K562 (cell line): ENCODE data around the gene PHF5A. TPM values are rescaled to one million over a fixed set of nuclear protein-coding genes. Genes with fewer than 3 reads are reported as not detected.

ENCODE experiments used
- CBX1 ChIP-seq: sonication (generic); IDR thresholded peaks from 2 replicates; pipeline ENCODE4 v1.6.1; 2016; ENCODE audit warnings: antibody characterized with exemption, low read depth, mild to moderate bottlenecking
- CREB1 ChIP-seq, 2 experiments: sonication (generic) in 1 of 2; formaldehyde crosslinking in 1 of 2; IDR thresholded peaks; 2 replicates each; pipeline versions ENCODE4 v1.6.1 to v1.8.0; 2012 to 2022; ENCODE audit warnings: inconsistent platforms in 1 of 2, mild to moderate bottlenecking in 1 of 2, missing genetic modification reagents in 1 of 2, moderate library complexity in 1 of 2
- DDX20 ChIP-seq: fragments of 450-650 bp; IDR thresholded peaks from 2 replicates; pipeline ENCODE4 v1.6.1; 2016; ENCODE audit warnings: missing genetic modification characterization, low read depth, mild to moderate bottlenecking, missing compliant biosample characterization, moderate library complexity
- EHMT2 ChIP-seq: fragments of 450-650 bp; IDR thresholded peaks from 2 replicates; pipeline ENCODE4 v1.6.1; 2018; ENCODE audit warnings: antibody characterized with exemption
- GTF2F1 ChIP-seq: IDR thresholded peaks from 2 replicates; pipeline ENCODE4 v1.6.1; 2011; ENCODE audit warnings: low read depth, low read length, improper control_type of control experiment
- HMGN3 ChIP-seq: IDR thresholded peaks from 2 replicates; pipeline ENCODE4 v1.6.1; 2011; ENCODE audit warnings: borderline replicate concordance, low read depth, mild to moderate bottlenecking, mixed read lengths, low read length; ENCODE audit not compliant: insufficient read length; ENCODE audit errors: extremely low read depth
- KAT2B ChIP-seq: IDR thresholded peaks from one replicate; pipeline ENCODE4 v1.6.1; 2012; ENCODE audit warnings: low read depth, mild to moderate bottlenecking, control low read depth, inconsistent platforms, low read length, moderate library complexity
- POLR3A ChIP-seq: IDR thresholded peaks from 2 replicates; pipeline ENCODE4 v1.6.1; 2011; ENCODE audit warnings: borderline replicate concordance, mild to moderate bottlenecking, moderate library complexity; ENCODE audit not compliant: insufficient read length, insufficient read depth; ENCODE audit errors: extremely low read depth
- SMARCC2 ChIP-seq: fragments of 450-650 bp; IDR thresholded peaks from 2 replicates; pipeline ENCODE4 v1.6.1; 2017; ENCODE audit warnings: antibody characterized with exemption, moderate library complexity, mild to moderate bottlenecking, low read depth
- STAT5A ChIP-seq: IDR thresholded peaks from 2 replicates; pipeline ENCODE4 v1.6.1; 2012; ENCODE audit warnings: low read length, inconsistent platforms, borderline replicate concordance
- TGIF2 ChIP-seq: sonication (generic); formaldehyde crosslinking; IDR thresholded peaks from 2 replicates; pipeline ENCODE4 v1.8.1; 2022; ENCODE audit warnings: mild to moderate bottlenecking, missing genetic modification reagents, moderate library complexity
- TRIM24 ChIP-seq, 2 experiments: fragments of 450-650 bp; IDR thresholded peaks; 2 replicates each; pipeline ENCODE4 v1.6.1; 2016
- XRCC3 ChIP-seq: fragments of 450-650 bp; IDR thresholded peaks from 2 replicates; pipeline ENCODE4 v1.6.1; 2017; ENCODE audit warnings: mild to moderate bottlenecking, moderate library complexity
- ZBTB1 ChIP-seq: sonication (generic); formaldehyde crosslinking; IDR thresholded peaks from 2 replicates; pipeline ENCODE4 v1.8.1; 2023; ENCODE audit warnings: missing genetic modification reagents, low read depth, mild to moderate bottlenecking, borderline replicate concordance
- ZBTB9 ChIP-seq: fragments of 450-650 bp; formaldehyde crosslinking; IDR thresholded peaks from 2 replicates; pipeline ENCODE4 v1.4.0; 2020; ENCODE audit warnings: mild to moderate bottlenecking, moderate library complexity
- ZNF263 ChIP-seq: sonication (generic); formaldehyde crosslinking; IDR thresholded peaks from 2 replicates; pipeline ENCODE4 v1.8.0; 2022; ENCODE audit warnings: mild to moderate bottlenecking, missing genetic modification reagents, borderline replicate concordance
- ZNF695 ChIP-seq: fragments of 450-650 bp; formaldehyde crosslinking; IDR thresholded peaks from 2 replicates; pipeline ENCODE4 v1.4.0; 2020; ENCODE audit warnings: mild to moderate bottlenecking, moderate library complexity
- ZNF740 ChIP-seq, 3 experiments: fragments of 200-800 bp in 1 of 3; sonication (Bioruptor generic) in 1 of 3; sonication (generic) in 1 of 3; formaldehyde crosslinking in 1 of 3; IDR thresholded peaks; 2 replicates each; pipeline versions ENCODE4 v1.6.1 to v1.8.0; 2016 to 2022; ENCODE audit warnings: mild to moderate bottlenecking in 2 of 3, missing compliant biosample characterization in 2 of 3, missing genetic modification characterization in 2 of 3, missing genetic modification reagents in 1 of 3
- polyA plus RNA-seq, 8 experiments: library from polyadenylated mRNA; depleted of rRNA in 4 of 8; stranded (reverse) in 5 of 8; unstranded in 3 of 8; fragments of >200 nt; fragmentation: Nextera tagmentation in 2 of 8; fragmentation: Illumina TruSeq in 1 of 8; extraction: Ambion mirVana in 2 of 8; extraction: Trizol in 1 of 8; gene quantifications; 2 replicates each; pipeline versions ENCODE4 v1.2.1 to v1.2.3, GENCODE V29; 2011 to 2014; ENCODE audit warnings: inconsistent platforms in 1 of 8, missing spikeins in 1 of 8
- total RNA-seq, 7 experiments: library from RNA; depleted of rRNA in 6 of 7; stranded (reverse); fragments of >200 nt in 6 of 7; fragmentation: Illumina TruSeq in 2 of 7; extraction: Trizol in 2 of 7; gene quantifications; 2 replicates each; pipeline versions ENCODE4 v1.2.1 to v1.2.3, GENCODE V29; 2011 to 2021; ENCODE audit warnings: low replicate concordance in 1 of 7
- TF ChIP-seq, protein P1 (sequence below): fragments of 450-650 bp; IDR thresholded peaks from 2 replicates; pipeline ENCODE4 v1.6.1; 2014; ENCODE audit warnings: low read depth, mild to moderate bottlenecking, moderate library complexity, borderline replicate concordance
- TF ChIP-seq, protein P2 (sequence below), 2 experiments: fragments of 450-650 bp in 1 of 2; IDR thresholded peaks; 2 replicates each; pipeline ENCODE4 v1.6.1; 2011 to 2017; ENCODE audit warnings: low read depth in 2 of 2, antibody characterized with exemption in 1 of 2, borderline replicate concordance in 1 of 2, low read length in 1 of 2, mild to moderate bottlenecking in 1 of 2, mixed read lengths in 1 of 2; ENCODE audit not compliant: control insufficient read depth in 1 of 2

Gene PHF5A
- total and polyA plus RNA-seq, 9 of the 15 experiments (the other 6 are each of a cell fraction or from before 2014, with no cell fraction given): 14.2 to 144 (median 101) TPM

GRCh38 chr22:41447435-41448188, 20.9 kb downstream of the PHF5A start (continued):
- TF ChIP-seq TRIM24 (IDR thresholded peaks at IDR 0.05) (no peak), ZNF740 (CRISPR knock-in tag; IDR thresholded peaks at IDR 0.05) (no peak), ZNF740 (tag; IDR thresholded peaks at IDR 0.05) (no peak), TGIF2 (CRISPR knock-in tag) (no peak), EHMT2 (no peak), ZNF695 (CRISPR knock-in tag) (no peak), CREB1 (IDR thresholded peaks at IDR 0.05) (no peak), CREB1 (CRISPR knock-in tag; IDR thresholded peaks at IDR 0.05) (no peak), ZNF263 (CRISPR knock-in tag) (no peak), KAT2B (no peak), HMGN3 (no peak), ZBTB9 (no peak), GTF2F1 (no peak), XRCC3 (no peak), DDX20 (tag) (no peak), SMARCC2 (0 out of 2 replicates have a peak, but pooled peaks have one; percentile 31), POLR3A (no peak), STAT5A (no peak), ZBTB1 (CRISPR knock-in tag) (0 out of 2 replicates have a peak, but pooled peaks have one; percentile 18), CBX1 (no peak)
- TF ChIP-seq, protein P1, sequence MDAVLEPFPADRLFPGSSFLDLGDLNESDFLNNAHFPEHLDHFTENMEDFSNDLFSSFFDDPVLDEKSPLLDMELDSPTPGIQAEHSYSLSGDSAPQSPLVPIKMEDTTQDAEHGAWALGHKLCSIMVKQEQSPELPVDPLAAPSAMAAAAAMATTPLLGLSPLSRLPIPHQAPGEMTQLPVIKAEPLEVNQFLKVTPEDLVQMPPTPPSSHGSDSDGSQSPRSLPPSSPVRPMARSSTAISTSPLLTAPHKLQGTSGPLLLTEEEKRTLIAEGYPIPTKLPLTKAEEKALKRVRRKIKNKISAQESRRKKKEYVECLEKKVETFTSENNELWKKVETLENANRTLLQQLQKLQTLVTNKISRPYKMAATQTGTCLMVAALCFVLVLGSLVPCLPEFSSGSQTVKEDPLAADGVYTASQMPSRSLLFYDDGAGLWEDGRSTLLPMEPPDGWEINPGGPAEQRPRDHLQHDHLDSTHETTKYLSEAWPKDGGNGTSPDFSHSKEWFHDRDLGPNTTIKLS: no peak
- TF ChIP-seq, protein P2, sequence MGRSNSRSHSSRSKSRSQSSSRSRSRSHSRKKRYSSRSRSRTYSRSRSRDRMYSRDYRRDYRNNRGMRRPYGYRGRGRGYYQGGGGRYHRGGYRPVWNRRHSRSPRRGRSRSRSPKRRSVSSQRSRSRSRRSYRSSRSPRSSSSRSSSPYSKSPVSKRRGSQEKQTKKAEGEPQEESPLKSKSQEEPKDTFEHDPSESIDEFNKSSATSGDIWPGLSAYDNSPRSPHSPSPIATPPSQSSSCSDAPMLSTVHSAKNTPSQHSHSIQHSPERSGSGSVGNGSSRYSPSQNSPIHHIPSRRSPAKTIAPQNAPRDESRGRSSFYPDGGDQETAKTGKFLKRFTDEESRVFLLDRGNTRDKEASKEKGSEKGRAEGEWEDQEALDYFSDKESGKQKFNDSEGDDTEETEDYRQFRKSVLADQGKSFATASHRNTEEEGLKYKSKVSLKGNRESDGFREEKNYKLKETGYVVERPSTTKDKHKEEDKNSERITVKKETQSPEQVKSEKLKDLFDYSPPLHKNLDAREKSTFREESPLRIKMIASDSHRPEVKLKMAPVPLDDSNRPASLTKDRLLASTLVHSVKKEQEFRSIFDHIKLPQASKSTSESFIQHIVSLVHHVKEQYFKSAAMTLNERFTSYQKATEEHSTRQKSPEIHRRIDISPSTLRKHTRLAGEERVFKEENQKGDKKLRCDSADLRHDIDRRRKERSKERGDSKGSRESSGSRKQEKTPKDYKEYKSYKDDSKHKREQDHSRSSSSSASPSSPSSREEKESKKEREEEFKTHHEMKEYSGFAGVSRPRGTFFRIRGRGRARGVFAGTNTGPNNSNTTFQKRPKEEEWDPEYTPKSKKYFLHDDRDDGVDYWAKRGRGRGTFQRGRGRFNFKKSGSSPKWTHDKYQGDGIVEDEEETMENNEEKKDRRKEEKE (IDR thresholded peaks at IDR 0.05; ENCODE audit: borderline replicate concordance in 1 of 2, control insufficient read depth in 1 of 2, low read depth in 2 of 2, low read length in 1 of 2): no peak
